GM18511 (cell line): ENCODE measurements around the gene B4GALT3.
"Not testable (repeated sequence)": the region's sequence is repeated elsewhere in the genome, so short reads cannot be mapped to it uniquely, and the experiment has no call there.

Experiments used
- ATAC-seq: cut with Tn5 transposase; IDR thresholded peaks from one replicate; pipeline ENCODE4 v1.9.1; 2021; ENCODE audit warnings: mild to moderate bottlenecking, moderate library complexity; ENCODE audit not compliant: unreplicated experiment

The B4GALT3 gene

DNA sequence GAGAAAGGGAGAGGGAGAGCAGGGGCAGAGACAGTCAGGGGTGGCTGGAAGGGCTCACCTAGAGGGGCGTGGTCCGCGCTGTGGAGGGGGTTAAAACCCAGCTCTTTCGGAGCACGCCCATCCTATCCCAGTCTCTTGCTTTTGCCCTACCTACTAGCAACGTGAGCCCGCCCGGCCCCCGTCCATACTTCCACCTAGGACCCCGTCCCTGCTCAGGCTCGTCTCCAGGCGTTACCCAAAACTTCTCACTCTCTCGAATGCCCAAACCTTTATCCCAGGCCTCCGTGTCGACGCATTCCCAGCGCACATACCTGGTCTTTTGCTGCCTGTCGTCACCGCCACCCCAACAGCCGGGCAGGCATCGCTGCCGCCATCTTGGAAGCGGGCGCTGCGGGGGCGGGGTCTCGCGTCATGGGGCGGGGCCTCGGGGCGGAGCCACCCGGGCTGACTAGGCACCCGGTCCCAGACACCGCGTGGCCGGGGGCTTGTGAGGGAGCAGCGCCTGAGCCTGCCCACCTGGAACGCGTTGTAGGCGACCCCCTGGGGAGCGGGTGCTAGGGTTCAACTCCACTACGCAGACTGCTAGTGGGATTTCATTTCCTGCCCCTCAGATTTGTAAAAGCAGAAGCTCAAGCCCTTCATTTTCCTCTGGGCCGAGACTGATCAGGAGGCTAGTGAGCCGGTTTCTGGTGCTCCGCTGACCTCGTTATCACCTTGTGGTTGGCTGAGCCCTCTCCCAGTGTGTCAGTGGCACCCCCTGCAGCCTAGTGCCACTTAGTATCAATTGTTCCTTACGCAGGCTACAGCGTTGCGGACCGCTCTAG lies at the start of gene B4GALT3:
B4GALT3 (minus strand) TSS at position 396 of the 824 bp plus-strand sequence. CDS start 1,447 bp downstream, outside the sequence.
- ATAC-seq, result peak; percentile 92

DNA sequence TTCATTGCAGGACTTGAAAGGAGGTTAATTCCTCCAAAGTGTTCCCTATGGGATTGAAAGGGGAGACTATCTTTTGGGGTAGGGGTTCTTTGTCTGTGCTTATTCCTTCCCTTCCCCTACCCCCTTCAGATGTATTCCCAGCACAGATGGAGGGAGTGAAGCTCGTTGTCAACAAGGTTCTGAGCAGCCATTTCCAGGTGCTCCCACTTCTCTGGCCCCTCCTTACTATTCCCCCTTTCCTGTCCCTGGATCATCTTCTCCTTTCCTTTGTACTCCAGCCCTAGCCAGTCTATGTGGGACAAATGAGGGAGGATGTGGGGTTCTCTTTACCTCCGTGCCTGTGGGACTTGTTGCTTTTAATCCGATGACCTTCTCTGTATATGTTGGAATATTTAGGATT lies 49.5 kb upstream of the B4GALT3 start:
- ATAC-seq, result no peak

DNA sequence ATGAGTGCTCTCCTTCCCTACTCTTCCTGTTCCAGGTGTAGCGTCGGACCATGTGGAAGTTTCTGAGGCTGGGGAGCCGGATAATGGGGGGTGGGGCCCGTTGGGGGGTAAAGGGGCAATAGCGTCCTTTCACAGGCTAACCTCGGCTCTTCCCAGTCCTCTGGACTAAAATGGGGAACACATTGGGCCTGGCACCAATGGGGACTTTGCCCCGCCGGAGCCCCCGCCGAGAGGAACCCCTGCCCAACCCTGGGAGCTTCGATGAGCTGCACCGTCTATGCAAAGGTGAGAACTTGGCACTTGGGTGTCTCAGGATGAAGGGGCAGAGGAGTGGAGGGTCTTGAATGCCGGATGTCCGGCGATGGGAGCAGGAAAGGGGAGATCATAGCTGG lies 49.0 kb upstream of the B4GALT3 start:
- ATAC-seq, result no peak

DNA sequence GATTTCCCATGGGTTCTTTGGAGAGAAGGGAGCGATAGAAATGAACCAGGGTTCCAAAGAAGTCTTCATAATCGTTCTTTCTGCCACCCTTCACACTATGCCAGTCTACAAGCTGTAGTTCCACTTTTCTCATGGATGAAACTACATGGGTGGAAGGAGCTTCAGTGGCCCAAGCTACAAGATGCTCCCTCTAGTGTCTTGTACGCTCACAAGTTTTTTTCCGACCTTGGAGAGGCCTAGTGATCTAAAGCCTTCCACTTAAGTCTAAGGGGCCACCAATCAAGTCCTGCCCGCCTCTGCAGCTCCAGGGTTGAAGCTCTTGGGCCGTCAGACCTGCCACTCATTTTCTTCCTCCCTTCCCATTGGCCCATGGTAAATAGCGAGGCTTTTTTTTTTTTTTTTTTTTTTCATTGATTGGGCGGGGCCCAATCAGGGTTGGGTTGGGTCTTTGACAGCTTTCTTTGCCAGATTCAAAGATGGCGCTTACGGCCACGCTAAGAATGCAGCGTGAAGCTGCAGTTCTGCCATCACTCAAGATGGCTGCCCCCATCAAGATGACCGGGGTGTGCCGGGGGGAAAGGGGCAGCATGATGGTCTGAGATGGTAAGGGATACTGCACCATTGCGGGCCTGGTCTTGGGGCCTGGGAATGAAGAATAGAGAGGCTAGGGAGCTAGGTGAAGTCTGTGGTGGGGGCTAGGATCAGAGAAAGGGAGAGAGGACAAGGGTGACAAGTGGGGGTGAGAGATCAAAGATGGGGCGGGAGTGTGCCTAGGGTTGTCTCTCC lies 48.4 kb upstream of the B4GALT3 start, which contains the start of gene TOMM40L:
TOMM40L (plus strand) TSS at position 527 of the 786 bp plus-strand sequence. CDS start 430 bp downstream, outside the sequence.
- peak; percentile 98 for ATAC-seq

DNA sequence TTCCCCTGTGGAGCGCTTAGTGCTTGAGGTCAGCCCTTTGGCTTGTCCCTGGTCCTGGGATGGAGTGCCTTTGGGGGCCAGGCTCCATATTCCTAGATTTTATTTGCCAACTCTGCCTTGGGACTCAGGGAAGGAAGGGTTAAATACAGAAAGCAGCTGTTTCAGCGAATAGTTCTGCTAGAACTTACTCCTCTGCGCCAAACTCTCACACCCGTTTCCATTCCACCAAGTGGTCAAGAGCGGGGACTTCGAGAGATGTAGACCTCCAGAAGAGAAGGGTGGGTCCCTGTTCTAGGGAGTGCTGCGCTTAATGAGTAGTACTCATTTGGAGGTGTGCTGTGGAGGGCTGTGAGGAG lies 47.8 kb upstream of the B4GALT3 start:
- no peak for ATAC-seq

DNA sequence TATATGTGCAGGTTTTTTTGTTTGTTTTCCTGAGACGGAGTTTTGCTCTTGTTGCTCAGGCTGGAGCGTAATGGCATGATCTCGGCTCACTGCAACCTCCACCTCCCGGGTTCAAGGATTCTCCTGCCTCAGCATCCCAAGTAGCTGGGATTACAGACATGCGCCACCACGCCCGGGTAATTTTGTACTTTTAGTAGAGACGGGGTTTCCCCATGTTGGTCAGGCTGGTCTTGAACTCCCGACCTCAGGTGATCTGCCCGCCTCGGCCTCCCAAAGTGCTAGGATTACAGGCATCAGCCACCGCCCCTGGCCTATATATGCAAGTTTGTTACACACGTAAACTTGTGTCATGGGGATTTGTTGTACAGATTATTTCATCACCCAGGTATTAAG lies 47.4 kb upstream of the B4GALT3 start:
- ATAC-seq, result not testable (repeated sequence)

DNA sequence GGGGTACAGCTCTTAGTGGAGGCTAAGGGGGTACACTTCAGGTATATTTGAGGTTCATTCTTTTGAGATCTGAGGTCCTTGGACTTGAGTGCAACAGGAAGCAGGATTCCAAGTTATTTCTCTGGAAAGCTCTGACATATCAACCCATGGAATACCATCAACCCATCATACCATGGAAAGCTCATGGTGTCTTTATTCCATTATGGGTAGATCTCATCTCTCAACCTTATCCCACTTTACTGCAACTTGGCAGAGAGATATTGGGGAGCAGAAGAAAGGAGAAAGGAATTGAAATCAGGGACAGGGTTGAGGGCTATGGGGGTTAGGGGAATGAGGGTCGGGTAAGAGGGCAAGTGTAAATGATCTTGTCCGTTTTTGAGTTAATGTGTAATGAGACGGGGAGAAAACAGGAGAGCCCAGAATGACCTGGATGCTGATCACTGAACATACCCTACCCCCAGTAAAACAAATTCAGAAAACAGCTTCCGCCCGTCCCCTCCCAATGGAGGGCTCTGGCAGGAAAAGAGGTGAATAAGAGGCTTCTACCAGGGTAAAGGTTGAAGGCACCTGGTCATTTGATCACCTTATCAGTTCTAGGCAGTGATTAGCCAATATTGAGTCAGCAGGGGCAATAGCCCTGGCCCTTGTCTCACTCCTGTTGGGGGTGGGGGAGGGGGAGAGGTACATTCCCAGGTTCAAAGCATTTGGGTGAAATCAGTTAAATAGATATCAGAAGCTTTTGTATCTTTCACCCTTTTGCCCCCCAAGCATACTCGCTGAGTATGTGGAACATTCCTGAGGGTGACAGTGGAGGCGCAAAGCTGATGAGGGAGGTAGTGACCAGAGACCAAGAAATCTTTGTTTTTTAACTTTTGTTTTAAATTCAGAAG lies 46.7 kb upstream of the B4GALT3 start:
- ATAC-seq, result no peak

DNA sequence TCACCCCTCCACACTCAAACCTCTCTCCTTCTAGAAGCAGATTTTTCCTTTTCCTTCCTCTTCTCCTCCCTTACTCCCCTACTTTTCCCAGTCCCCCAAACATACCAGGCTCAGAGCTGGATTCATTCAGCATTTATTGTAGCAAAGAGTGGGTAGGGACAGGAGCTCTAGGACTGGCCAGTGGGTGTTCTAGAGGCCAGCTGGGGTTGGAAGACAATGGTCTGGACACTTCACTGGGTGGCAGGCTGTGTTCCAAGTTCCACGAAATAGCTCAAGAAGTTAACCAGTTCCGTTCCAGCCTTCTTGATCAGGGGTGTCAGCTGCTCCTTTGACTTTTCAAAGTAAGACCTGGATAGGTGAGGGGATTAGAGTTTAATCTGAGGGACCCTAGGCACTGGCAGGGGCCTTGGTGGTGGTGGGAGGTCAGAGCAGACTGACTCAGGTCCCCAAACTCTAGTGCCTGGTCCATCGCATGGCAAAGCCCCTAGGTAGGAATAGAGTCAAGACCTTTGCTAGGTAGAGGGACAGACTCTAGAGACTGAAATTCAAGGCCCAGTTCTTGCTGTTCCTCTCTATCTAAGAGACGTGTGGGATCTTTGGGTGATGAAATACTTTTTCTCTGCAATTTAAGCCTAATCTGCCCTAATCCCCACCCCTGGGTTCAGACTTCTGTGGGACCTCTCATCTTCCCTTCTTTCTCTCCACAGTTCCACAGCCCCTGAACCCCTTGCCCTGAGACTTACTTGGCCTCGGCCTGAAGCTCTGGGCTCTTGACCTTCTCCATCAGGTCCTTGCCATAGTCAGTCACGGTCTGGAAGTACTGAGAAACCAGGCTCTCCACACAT lies 45.1 kb upstream of the B4GALT3 start:
- no peak for ATAC-seq

DNA sequence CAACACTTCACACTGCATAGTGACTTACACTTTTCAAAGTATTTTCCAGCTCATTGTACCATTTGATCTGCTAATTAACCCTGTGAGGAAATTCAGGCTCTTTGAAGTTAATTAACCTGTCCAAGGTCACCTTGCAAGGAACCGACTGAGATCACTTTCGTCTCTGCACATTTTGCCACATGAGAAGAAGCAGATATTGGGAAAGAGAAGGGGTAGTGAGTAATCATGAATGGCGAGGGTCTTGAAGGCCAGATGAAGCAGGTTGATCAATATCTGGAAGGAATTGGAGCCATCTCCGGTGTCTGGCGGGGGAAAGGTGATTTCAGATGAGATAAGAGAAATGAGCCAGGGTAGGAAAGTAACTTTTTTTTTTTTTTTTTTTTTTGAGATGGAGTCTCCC lies 42.7 kb upstream of the B4GALT3 start:
- ATAC-seq, result no peak

DNA sequence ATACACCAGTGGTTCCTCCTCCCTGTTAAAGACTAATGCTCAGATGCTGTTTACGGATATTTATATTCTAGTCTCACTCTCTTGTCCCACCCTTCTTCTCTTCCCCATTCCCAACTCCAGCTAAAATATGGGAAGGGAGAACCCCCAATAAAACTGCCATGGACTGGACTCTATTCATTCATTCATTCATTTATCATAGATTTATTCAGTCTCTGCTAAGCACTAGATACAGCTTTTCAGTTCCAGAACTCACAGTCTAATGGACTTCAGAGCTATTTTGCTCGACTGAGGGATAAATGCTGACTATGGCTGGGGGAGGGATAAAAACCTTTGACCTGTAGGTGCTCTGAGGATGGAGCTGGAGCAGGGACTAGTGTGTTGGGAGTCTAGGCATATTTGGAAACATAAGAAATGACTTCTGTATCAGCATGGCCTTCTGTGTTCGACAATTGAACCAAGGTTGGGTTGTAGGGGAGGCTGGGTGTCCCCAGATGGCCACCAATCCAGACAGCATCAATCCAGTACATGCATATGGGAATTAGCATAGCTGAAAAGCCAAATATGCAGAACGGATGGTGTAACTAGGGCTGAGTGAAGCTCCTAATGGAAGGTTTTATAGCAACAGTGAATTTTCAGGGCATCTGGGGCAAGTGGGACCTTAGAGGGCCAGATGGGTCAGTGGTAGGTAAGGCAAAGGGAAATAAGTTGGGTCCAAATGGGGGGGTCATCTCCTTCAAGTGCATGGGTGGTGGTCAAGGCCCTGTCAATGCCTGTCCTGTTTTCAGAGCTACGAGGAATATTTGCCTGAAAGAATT lies 42.0 kb upstream of the B4GALT3 start:
- no peak for ATAC-seq

DNA sequence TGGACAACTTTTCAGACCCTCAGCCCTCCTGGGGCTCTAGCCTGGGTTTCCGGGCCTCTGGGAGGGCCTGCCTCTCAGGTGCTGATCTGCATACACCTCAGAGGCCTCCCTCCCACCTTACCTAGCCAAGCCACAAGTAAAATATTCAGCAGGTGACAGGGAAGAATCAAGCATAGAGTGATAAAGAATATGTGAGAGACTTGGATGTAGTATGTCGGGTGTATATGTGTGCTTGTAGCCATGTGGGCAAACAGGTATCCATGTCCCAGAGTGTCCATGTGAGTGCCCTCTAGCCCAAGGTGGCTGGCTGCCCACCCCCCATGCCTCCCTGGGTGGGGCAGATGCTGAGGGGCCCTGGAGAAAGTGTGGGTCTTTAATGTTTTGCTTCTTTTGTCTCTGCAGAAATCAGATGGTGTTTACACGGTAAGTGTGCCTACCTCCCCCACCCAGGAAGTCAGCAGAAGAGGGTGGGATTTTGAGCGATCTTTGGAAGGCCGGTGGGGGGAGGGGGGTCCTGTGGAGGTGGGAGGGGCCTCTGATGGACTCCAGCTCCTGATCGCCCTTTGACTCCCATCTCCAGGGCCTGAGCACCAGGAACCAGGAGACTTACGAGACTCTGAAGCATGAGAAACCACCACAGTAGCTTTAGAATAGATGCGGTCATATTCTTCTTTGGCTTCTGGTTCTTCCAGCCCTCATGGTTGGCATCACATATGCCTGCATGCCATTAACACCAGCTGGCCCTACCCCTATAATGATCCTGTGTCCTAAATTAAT lies 41.2 kb upstream of the B4GALT3 start:
- no peak for ATAC-seq

DNA sequence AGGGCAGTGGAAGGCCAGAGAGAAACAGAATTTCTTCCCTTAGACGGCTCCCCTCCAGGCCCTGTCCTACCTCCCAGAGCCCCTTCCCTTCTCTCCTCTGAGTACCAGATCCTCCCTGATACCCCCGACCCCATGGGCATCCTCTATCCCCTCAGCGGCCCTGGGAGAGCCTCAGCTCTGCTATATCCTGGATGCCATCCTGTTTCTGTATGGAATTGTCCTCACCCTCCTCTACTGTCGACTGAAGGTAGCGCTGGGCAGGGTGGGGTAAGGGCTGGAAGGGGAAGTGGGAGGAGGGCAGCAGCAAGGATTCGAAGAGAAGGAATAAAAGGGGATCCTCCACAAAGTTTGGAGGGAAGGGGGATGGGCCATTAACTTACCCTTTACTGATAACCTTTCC lies 40.5 kb upstream of the B4GALT3 start:
- ATAC-seq, result no peak

DNA sequence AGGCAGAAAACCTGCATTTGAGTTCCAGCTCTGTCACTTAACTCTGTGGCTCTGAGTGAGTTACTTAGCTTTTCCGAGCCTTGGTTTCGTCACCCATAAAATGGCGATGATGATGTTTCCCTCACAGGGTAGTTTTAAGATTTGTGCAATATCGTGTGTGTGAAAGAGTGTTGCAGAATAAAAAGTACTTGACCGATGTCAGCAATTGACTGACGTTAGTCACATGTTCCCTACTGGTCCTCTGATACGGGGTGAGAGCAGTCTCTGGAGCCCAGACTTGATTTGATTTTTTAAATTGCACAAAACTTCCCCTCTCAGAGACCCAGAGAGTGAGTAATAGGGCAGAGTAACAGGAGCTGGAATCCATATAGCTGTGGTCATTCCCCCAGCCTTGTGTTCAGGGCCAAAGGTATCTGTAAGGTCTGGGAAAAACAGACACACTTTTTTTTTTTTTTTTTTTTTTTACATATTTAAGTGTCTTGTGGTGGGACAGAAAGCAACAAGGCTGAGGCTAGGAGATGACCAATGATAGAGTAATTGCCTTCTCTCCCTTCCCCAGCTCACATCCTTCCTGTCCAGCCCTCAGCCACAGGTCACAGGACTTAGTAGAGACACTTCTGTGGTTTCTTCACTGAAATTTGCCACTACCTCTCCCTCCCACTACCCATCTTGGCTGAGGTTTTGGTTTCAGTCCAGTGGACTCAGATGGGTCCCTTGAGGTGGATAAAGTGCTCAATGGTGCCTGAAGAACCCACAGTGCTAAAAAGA lies 39.8 kb upstream of the B4GALT3 start:
- ATAC-seq, result peak; percentile 96

DNA sequence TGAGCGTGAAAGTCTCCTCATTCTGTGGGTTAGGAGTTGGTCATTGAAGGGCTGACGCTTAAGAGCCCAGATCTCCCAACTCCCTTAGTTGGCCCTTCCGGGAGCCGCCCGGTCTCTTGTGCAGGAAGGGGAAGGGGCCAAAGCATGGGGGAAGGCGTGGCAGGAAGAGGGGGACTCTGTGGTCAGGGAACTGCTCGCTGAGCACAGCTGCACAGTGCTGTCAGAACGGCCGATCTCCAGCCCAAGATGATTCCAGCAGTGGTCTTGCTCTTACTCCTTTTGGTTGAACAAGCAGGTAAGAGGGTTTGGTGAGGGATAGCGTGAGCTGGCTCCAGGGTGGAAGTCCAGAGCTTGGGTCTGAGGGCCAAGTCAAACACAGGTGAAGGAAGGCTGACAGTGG lies 37.8 kb upstream of the B4GALT3 start, which contains the start of gene FCER1G:
FCER1G (plus strand) TSS at position 220 of the 400 bp plus-strand sequence; CDS start at position 247, 27 bp downstream.
- no peak for ATAC-seq

DNA sequence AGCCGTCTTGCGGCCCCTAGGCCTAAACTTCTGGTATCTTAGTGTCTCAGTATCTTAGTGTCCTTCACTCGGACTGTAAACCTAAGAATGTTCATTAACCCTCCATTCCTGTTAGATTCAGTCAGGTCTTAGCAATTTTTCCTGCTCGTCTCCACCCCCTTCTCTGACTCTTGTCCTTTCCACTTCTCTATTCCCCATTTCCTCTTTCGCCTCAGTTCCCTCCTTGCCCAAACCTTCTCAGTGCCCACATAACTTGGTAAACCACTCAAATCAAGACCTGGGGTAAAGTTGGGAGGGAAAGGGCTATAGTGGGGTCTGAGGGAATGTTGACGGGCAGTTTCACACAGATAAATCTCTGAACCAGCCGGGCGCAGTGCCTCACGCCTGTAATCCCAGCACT lies 37.1 kb upstream of the B4GALT3 start:
- ATAC-seq, result no peak

DNA sequence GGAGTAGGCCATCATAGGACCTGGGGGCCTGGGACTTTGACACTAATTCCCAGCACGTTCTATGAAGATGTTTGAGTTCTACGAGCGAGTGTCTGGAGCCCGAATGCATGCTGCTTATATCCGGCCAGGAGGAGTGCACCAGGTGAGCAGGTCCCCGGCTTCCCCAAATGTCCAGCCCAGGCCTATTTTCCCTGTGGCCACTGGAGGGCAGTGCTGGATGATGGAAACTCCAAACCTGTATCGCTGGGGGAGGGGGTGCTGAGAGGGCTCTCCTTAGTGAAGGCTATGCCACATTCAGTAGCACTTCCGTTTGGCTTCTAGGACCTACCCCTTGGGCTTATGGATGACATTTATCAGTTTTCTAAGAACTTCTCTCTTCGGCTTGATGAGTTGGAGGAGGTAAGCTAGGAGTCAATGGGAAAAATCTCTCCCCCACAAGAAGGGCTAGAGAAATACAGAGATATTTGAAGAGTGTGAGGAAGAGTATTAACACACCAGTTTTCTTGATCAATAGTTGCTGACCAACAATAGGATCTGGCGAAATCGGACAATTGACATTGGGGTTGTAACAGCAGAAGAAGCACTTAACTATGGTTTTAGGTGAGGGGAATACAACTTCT lies 32.6 kb upstream of the B4GALT3 start:
- no peak for ATAC-seq

DNA sequence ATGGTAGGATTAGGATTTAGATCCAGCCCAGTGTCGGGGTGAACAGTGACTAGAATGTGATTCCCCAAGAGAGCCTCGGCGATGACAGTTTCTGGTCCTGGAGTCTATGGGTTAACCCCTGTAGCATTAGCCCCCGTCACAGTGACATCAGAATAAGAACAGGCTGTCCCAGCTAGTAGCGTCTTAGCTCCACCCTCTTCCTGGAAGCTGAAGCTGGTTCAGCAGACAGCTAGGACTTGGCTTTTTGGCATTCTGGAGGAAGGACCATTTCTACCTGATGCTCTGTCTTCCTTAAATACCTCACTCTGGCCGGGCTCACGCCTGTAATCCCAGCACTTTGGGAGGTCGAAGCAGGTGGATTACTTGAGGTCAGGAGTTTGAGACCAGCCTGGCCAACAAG lies 29.9 kb upstream of the B4GALT3 start:
- no peak for ATAC-seq
